Smooth muscle cell (in vitro differentiated cells): Measurements from ENCODE around the gene ZNF845. TPM values are rescaled to one million over a fixed set of nuclear protein-coding genes. Genes with fewer than 3 reads are reported as not detected.
"Not testable (repeated sequence)": the region's sequence is repeated elsewhere in the genome, so short reads cannot be mapped to it uniquely, and the experiment has no call there.

Experiments used
- DNase-seq: peaks from one replicate; lab custom pipeline; 2025; ENCODE audit not compliant: unreplicated experiment; lab: John Stamatoyannopoulos, UW
- H2AFZ ChIP-seq: fragments of 200-600 bp; sonication (generic); 2 replicates; pipeline ENCODE4 v1.6.0; 2016; ENCODE audit warnings: antibody characterized with exemption, low read depth, mild to moderate bottlenecking
- H3F3A ChIP-seq: fragments of 200-600 bp; sonication (generic); 2 replicates; pipeline ENCODE4 v1.6.0; 2017; ENCODE audit warnings: antibody characterized with exemption, low read depth
- H3K27ac ChIP-seq: fragments of 200-600 bp; sonication (generic); 2 replicates; pipeline ENCODE4 v1.5.1; 2016; ENCODE audit warnings: low read depth, mild to moderate bottlenecking
- H3K27me3 ChIP-seq: fragments of 200-600 bp; sonication (generic); 2 replicates; pipeline ENCODE4 v1.6.1; 2016; ENCODE audit warnings: low read depth, mild to moderate bottlenecking
- H3K36me3 ChIP-seq: fragments of 200-600 bp; sonication (generic); 2 replicates; pipeline ENCODE4 v1.5.1; 2016; ENCODE audit warnings: low read depth
- H3K4me1 ChIP-seq: fragments of 200-600 bp; sonication (generic); 2 replicates; pipeline ENCODE4 v1.5.1; 2016; ENCODE audit warnings: low read depth
- H3K4me2 ChIP-seq: fragments of 200-600 bp; sonication (generic); 2 replicates; pipeline ENCODE4 v1.6.0; 2016; ENCODE audit warnings: mild to moderate bottlenecking
- H3K4me3 ChIP-seq: fragments of 200-600 bp; sonication (generic); 2 replicates; pipeline ENCODE4 v1.5.1; 2016; ENCODE audit warnings: mild to moderate bottlenecking
- H3K79me2 ChIP-seq: fragments of 200-600 bp; sonication (generic); 2 replicates; pipeline ENCODE4 v1.6.0; 2016; ENCODE audit warnings: low read depth, mild to moderate bottlenecking
- H3K9ac ChIP-seq: fragments of 200-600 bp; sonication (generic); 2 replicates; pipeline ENCODE4 v1.6.0; 2016; ENCODE audit warnings: low read depth
- H3K9me3 ChIP-seq: fragments of 200-600 bp; sonication (generic); replicated peaks from 2 replicates; pipeline ENCODE4 v1.5.1; 2016; ENCODE audit warnings: low read depth
- H4K20me1 ChIP-seq: fragments of 200-600 bp; sonication (generic); 2 replicates; pipeline ENCODE4 v1.6.0; 2016; ENCODE audit warnings: low read depth
- WGBS: methylation state at CpG from one replicate; pipeline ENCODE4 v1.1.7; 2016; ENCODE audit warnings: low lambda C conversion rate; 5-methylcytosine and 5-hydroxymethylcytosine counted together
- polyA plus RNA-seq: library from polyadenylated mRNA; unstranded; fragments of >200 nt; fragmentation: Nextera tagmentation; extraction: Ambion mirVana; gene quantifications from 2 replicates; pipeline ENCODE4 v1.2.1, GENCODE V29; 2016
- total RNA-seq: library from RNA; depleted of rRNA; stranded (reverse); fragments of >200 nt; gene quantifications from 2 replicates; pipeline ENCODE4 v1.2.3, GENCODE V29; 2014
- TF ChIP-seq, protein P1 (sequence below): fragments of 200-600 bp; sonication (generic); IDR thresholded peaks from 2 replicates; pipeline ENCODE4 v1.5.1; 2017; ENCODE audit warnings: borderline replicate concordance, mild to moderate bottlenecking, antibody characterized with exemption; ENCODE audit not compliant: insufficient read depth, poor library complexity, severe bottlenecking

ZNF845 gene
- total and polyA plus RNA-seq, 2 experiments from 2014 or later, result 3.1 to 9.5 TPM

- Histone ChIP-seq H3K4me2 (no peak overlapping the region), H3K36me3 (no peaks in the 10 kb centered on the region), H3K27ac (no peak overlapping the region), H3K9me3 (no peaks in the 10 kb centered on the region), H3K4me1 (no peaks in the 10 kb centered on the region), H3F3A (no peaks in the 10 kb centered on the region), H4K20me1 (no peaks in the 10 kb centered on the region), H3K4me3 (no peak overlapping the region), H3K79me2 (no peaks in the 10 kb centered on the region), H3K9ac (no peak overlapping the region), H2AFZ (no peak overlapping the region), H3K27me3 (no peaks in the 10 kb centered on the region)
- WGBS, result 69% methylated on average over 12 of the region's 12 CpGs
- TF ChIP-seq, protein P1, sequence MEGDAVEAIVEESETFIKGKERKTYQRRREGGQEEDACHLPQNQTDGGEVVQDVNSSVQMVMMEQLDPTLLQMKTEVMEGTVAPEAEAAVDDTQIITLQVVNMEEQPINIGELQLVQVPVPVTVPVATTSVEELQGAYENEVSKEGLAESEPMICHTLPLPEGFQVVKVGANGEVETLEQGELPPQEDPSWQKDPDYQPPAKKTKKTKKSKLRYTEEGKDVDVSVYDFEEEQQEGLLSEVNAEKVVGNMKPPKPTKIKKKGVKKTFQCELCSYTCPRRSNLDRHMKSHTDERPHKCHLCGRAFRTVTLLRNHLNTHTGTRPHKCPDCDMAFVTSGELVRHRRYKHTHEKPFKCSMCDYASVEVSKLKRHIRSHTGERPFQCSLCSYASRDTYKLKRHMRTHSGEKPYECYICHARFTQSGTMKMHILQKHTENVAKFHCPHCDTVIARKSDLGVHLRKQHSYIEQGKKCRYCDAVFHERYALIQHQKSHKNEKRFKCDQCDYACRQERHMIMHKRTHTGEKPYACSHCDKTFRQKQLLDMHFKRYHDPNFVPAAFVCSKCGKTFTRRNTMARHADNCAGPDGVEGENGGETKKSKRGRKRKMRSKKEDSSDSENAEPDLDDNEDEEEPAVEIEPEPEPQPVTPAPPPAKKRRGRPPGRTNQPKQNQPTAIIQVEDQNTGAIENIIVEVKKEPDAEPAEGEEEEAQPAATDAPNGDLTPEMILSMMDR, result no peak
- DNase-seq, result no peak
Observed at GRCh38 chr19:53311897-53312296, 21.7 kb upstream of the ZNF845 start.

DNA sequence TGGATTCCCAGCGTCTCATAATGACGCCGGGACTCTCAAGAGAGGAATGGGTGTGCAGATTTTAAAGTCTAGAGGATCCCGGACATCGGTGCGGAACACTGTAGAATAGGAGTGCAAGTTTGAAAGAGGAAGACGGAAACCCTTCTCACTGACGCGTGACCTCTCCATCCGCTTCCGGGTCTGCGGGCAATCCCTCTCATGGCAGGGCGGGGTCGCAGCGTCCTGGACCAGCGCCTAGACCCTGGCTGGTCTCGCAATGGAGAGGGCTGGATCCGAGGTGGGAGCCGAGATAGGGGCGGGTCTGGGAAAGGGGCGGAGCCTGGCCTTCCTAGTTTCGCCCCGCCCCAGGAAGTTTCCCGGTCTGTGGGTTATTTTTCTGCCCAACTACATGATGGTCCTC lies 4.6 kb upstream of the ZNF845 start:
- no peak overlapping the region for H3K9ac ChIP-seq
- peaks cover 3% of the 10 kb centered on the region for H3K4me1 ChIP-seq
- WGBS, result 93% methylated on average over 18 of the region's 24 CpGs
- no peaks in the 10 kb centered on the region for H3K36me3 ChIP-seq
- H3K27me3 ChIP-seq, result no peaks in the 10 kb centered on the region
- no peaks in the 10 kb centered on the region for H3K9me3 ChIP-seq
- no peak overlapping the region for H3K4me3 ChIP-seq
- no peak overlapping the region for H3K4me2 ChIP-seq
- H3F3A ChIP-seq, result peaks cover 5% of the 10 kb centered on the region
- no peaks in the 10 kb centered on the region for H4K20me1 ChIP-seq
- no peaks in the 10 kb centered on the region for H3K79me2 ChIP-seq
- no peak for DNase-seq
- H2AFZ ChIP-seq, result no peak overlapping the region
- TF ChIP-seq, protein P1, result no peak
- H3K27ac ChIP-seq, result no peak overlapping the region

DNA sequence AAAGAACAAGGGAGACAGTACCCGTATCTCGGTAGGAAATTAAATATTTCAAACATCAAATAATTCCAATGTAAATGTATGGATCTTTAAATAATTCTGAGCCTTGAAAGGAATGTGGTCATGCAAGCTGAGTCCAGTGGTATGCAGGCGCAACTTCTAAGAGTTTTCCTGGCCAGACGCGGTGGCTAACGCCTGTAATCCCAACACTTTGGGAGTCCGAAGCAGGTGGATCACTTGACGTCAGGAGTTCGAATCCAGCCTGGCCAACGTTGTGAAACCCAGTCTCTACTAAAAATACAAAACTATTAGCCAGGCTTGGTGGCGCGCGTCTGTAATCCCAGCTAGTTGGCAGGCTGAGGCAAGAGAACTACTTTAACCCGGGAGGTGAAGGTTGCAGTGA lies 1.1 kb upstream of the ZNF845 start:
- H3K36me3 ChIP-seq, result no peaks in the 10 kb centered on the region
- H2AFZ ChIP-seq, result peak overlapping the region; percentile 96
- no peak for DNase-seq
- TF ChIP-seq, protein P1, result no peak
- H3K4me2 ChIP-seq, result peak overlapping the region; percentile 83
- no peaks in the 10 kb centered on the region for H4K20me1 ChIP-seq
- peaks cover 5% of the 10 kb centered on the region for H3F3A ChIP-seq
- H3K79me2 ChIP-seq, result peaks cover 18% of the 10 kb centered on the region
- peaks cover 8% of the 10 kb centered on the region for H3K4me1 ChIP-seq
- H3K9me3 ChIP-seq, result no peaks in the 10 kb centered on the region
- peak overlapping the region; percentile 80 for H3K27ac ChIP-seq
- WGBS, result 84% methylated on average over 14 of the region's 14 CpGs
- no peak overlapping the region for H3K9ac ChIP-seq
- no peaks in the 10 kb centered on the region for H3K27me3 ChIP-seq
- H3K4me3 ChIP-seq, result peak overlapping the region; percentile 91

- TF ChIP-seq, protein P1, result no peak
- no peak for DNase-seq
- Histone ChIP-seq H3F3A (peaks cover 5% of the 10 kb centered on the region), H3K36me3 (no peaks in the 10 kb centered on the region), H3K27ac (peak overlapping the region; percentile 80), H3K27me3 (no peaks in the 10 kb centered on the region), H2AFZ (peak overlapping the region; percentile 96), H3K4me2 (peak overlapping the region; percentile 83), H3K9me3 (no peaks in the 10 kb centered on the region), H3K4me3 (peak overlapping the region; percentile 91), H4K20me1 (no peaks in the 10 kb centered on the region), H3K9ac (peak overlapping the region; percentile 72), H3K79me2 (peaks cover 18% of the 10 kb centered on the region), H3K4me1 (peaks cover 8% of the 10 kb centered on the region)
- WGBS, result 8% methylated on average over 14 of the region's 14 CpGs
Observed at GRCh38 chr19:53333066-53333462, 485 bp upstream of the ZNF845 start.

DNA sequence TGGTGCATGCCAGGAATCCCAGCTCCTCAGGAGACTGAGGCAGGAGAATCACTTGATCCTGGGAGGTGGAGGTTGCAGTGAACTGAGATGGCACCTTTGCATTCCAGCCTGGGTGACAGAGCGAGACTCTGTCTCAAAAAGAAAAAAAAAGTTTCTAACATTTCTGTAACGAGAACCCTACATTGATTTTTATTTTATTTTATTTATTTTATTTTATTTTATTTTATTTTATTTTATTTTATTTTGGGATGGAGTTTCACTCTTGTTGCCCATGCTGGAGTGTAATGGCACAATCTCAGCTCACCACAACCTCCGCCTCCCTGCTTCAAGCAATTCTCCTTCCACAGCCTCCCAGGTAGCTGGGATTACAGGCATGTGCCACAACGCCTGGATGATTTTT lies 10.9 kb downstream of the ZNF845 start:
- not testable (repeated sequence) for H4K20me1 ChIP-seq, H2AFZ ChIP-seq, H3K9me3 ChIP-seq, H3K27me3 ChIP-seq, H3K9ac ChIP-seq, H3F3A ChIP-seq, H3K4me1 ChIP-seq, H3K4me2 ChIP-seq, H3K27ac ChIP-seq, H3K4me3 ChIP-seq, H3K79me2 ChIP-seq, DNase-seq
- 98% methylated on average over 4 of the region's 4 CpGs for WGBS
- H3K36me3 ChIP-seq, result peaks cover 28% of the 10 kb centered on the region
